ENCODE results near the gene ADAMTS7.
"Not testable (repeated sequence)": the region's sequence is repeated elsewhere in the genome, so short reads cannot be mapped to it uniquely, and the experiment has no call there.

The ADAMTS7 gene

DNA sequence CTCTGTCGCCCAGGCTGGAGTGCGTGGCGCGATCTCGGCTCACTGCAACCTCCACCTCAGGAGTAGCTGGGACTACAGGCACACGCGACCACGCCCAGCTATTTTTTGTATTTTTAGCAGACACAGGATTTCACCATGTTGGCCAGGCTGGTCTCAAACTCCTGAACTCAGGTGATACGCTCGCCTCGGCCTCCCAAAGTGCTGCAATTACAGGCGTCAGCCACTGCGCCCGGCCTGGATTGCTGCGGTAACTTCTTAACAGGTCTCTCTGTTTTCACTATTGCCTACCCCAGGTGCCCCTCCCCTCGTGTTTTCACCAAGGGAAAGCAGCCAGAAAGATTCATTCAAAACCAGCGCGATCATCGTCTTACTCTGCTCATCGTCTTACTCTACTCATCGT, 10.5 kb downstream of the ADAMTS7 start (continued):
- TF ChIP-seq, protein P1, sequence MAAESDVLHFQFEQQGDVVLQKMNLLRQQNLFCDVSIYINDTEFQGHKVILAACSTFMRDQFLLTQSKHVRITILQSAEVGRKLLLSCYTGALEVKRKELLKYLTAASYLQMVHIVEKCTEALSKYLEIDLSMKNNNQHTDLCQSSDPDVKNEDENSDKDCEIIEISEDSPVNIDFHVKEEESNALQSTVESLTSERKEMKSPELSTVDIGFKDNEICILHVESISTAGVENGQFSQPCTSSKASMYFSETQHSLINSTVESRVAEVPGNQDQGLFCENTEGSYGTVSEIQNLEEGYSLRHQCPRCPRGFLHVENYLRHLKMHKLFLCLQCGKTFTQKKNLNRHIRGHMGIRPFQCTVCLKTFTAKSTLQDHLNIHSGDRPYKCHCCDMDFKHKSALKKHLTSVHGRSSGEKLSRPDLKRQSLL (tag by site-specific recombination; IDR thresholded peaks at IDR 0.05): no peak
- TF ChIP-seq, protein P2, sequence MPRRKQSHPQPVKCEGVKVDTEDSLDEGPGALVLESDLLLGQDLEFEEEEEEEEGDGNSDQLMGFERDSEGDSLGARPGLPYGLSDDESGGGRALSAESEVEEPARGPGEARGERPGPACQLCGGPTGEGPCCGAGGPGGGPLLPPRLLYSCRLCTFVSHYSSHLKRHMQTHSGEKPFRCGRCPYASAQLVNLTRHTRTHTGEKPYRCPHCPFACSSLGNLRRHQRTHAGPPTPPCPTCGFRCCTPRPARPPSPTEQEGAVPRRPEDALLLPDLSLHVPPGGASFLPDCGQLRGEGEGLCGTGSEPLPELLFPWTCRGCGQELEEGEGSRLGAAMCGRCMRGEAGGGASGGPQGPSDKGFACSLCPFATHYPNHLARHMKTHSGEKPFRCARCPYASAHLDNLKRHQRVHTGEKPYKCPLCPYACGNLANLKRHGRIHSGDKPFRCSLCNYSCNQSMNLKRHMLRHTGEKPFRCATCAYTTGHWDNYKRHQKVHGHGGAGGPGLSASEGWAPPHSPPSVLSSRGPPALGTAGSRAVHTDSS (tag by site-specific recombination; IDR thresholded peaks at IDR 0.05): no peak

DNA sequence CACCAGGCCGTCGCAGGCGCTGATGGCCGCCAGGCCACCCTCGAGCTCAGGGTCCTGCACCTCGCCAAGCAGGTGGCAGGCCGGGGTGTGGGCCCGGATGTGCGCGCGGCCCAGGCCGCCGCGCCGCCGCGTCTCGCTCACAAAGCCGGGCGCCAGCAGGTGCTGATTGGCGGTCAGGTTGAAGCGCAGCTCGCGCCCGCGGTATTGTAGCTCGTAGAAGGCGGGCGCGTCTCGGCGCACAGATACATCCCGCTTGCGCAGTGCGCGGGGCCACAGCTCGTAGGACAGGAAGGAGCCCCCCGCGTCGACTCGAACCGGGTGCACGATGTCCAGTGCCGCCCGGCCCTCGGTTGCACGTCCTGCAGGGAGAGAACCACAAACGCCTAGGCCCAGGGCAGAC, 11.1 kb downstream of the ADAMTS7 start:
- ChIA-PET CTCF (interaction anchor here (1.1 kb wide), 1 partner anchor 10 kb away, joined by 8 read pairs; no protein-coding TSS in a partner anchor), POLR2A (no interaction called here)
- Histone ChIP-seq H3K36me3 (ENCODE audit: control insufficient read depth in 2 of 2, insufficient read depth in 1 of 2, low read length in 2 of 2) (no peaks in the 10 kb centered on the region), H3K4me1 (ENCODE audit: control insufficient read depth, insufficient read depth, low read length) (no peaks in the 10 kb centered on the region), H3K9me3 (ENCODE audit: control insufficient read depth, insufficient read depth, low read depth, low read length) (no peaks in the 10 kb centered on the region), H3K4me3 (ENCODE audit: low read depth, low read length) (no peak overlapping the region), H3K27ac (ENCODE audit: extremely low read depth, low read depth, low read length) (no peak overlapping the region)
- TF ChIP-seq, protein P3, sequence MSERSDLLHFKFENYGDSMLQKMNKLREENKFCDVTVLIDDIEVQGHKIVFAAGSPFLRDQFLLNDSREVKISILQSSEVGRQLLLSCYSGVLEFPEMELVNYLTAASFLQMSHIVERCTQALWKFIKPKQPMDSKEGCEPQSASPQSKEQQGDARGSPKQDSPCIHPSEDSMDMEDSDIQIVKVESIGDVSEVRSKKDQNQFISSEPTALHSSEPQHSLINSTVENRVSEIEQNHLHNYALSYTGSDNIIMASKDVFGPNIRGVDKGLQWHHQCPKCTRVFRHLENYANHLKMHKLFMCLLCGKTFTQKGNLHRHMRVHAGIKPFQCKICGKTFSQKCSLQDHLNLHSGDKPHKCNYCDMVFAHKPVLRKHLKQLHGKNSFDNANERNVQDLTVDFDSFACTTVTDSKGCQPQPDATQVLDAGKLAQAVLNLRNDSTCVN (tag by site-specific recombination; optimal IDR thresholded peaks at IDR 0.05): no peak
- TF ChIP-seq ZNF777 (tag by site-specific recombination; IDR thresholded peaks at IDR 0.05; ENCODE audit: borderline replicate concordance): no peak
- TF ChIP-seq, protein P4, sequence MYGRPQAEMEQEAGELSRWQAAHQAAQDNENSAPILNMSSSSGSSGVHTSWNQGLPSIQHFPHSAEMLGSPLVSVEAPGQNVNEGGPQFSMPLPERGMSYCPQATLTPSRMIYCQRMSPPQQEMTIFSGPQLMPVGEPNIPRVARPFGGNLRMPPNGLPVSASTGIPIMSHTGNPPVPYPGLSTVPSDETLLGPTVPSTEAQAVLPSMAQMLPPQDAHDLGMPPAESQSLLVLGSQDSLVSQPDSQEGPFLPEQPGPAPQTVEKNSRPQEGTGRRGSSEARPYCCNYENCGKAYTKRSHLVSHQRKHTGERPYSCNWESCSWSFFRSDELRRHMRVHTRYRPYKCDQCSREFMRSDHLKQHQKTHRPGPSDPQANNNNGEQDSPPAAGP (tag by site-specific recombination; IDR thresholded peaks at IDR 0.05): no peak
- no peak for TF ChIP-seq ZNF571 (tag by site-specific recombination; IDR thresholded peaks at IDR 0.05)
- TF ChIP-seq, protein P5, sequence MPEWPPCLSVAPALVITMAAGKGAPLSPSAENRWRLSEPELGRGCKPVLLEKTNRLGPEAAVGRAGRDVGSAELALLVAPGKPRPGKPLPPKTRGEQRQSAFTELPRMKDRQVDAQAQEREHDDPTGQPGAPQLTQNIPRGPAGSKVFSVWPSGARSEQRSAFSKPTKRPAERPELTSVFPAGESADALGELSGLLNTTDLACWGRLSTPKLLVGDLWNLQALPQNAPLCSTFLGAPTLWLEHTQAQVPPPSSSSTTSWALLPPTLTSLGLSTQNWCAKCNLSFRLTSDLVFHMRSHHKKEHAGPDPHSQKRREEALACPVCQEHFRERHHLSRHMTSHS (tag by site-specific recombination; IDR thresholded peaks at IDR 0.05): no peak
- TF ChIP-seq GFI1B (tag by site-specific recombination; IDR thresholded peaks at IDR 0.05): no peak
- TF ChIP-seq ZNF548 (tag by site-specific recombination; IDR thresholded peaks at IDR 0.05): no peak
- no peak for TF ChIP-seq ZNF791 (tag by site-specific recombination; IDR thresholded peaks at IDR 0.05)
- no peak for TF ChIP-seq ZNF221 (tag by site-specific recombination; IDR thresholded peaks at IDR 0.05; ENCODE audit: borderline replicate concordance)
- no peak for TF ChIP-seq ZNF16 (tag by site-specific recombination; IDR thresholded peaks at IDR 0.05; ENCODE audit: low read depth)
- no peak for TF ChIP-seq ZNF24 (tag by site-specific recombination; IDR thresholded peaks at IDR 0.05)
- TF ChIP-seq ZFP3 (tag by site-specific recombination; IDR thresholded peaks at IDR 0.05; ENCODE audit: low read depth): no peak

DNA sequence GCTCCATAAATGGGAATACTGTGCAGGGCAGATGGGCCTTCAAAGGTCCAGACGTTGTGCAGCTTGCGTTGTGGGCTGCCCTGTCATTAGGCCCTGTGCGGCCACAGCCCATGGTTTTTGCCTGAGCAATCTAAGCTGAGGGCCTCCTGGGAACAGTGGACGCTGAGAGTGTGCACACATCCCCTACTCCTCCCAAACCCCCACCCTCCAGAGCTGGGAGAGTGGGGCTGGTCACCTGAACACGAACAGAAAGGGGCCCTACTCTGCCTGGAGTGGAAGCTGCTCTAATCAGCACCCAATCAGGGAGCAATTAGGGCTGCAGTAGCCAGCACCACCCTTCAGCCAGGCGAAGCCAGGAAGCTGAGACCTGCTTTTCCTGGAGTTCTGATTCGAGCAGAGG, 12.2 kb downstream of the ADAMTS7 start:
- H3K4me1 ChIP-seq (ENCODE audit: control insufficient read depth, insufficient read depth, low read length); H3K36me3 ChIP-seq (ENCODE audit: control insufficient read depth in 2 of 2, insufficient read depth in 1 of 2, low read length in 2 of 2); H3K4me3 ChIP-seq (ENCODE audit: low read depth, low read length); H3K9me3 ChIP-seq (ENCODE audit: control insufficient read depth, insufficient read depth, low read depth, low read length); POLR2A ChIA-PET; H3K27ac ChIP-seq (ENCODE audit: extremely low read depth, low read depth, low read length): not testable (repeated sequence)
- CTCF ChIA-PET: interaction anchor here (0.7 to 1.1 kb wide), 3 partner anchors 10 to 11 kb away, joined by 3 to 8 read pairs (median 3); no protein-coding TSS in a partner anchor

DNA sequence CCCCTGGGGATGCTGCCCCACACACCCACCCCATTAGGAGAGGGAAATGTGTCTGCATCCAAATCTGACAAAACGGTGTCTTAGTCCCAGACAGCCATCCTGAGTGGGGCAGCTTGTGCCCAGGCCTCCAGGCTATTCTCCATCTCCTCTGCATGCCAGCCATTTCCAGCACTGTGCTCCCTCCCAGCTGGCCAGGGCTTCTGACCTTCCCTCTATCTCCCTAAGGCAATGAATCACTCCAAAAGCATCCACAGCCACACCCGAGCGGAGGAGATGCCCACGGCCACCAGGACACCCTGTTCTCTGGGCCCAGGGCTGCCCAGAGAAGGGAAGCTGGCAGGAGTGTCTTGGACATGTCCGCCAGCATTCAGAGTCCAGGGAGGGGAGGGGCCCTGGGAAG, 12.9 kb downstream of the ADAMTS7 start:
- H3K36me3 ChIP-seq (ENCODE audit: control insufficient read depth in 2 of 2, insufficient read depth in 1 of 2, low read length in 2 of 2); H3K4me1 ChIP-seq (ENCODE audit: control insufficient read depth, insufficient read depth, low read length); H3K4me3 ChIP-seq (ENCODE audit: low read depth, low read length); H3K27ac ChIP-seq (ENCODE audit: extremely low read depth, low read depth, low read length); H3K9me3 ChIP-seq (ENCODE audit: control insufficient read depth, insufficient read depth, low read depth, low read length); POLR2A ChIA-PET: not testable (repeated sequence)
- CTCF ChIA-PET: interaction anchor here (0.7 to 1.0 kb wide), 3 partner anchors 9 to 12 kb away, joined by 3 read pairs; no protein-coding TSS in a partner anchor
